ENCODE data around the gene ARHGAP4.

- TF ChIP-seq, protein P1, sequence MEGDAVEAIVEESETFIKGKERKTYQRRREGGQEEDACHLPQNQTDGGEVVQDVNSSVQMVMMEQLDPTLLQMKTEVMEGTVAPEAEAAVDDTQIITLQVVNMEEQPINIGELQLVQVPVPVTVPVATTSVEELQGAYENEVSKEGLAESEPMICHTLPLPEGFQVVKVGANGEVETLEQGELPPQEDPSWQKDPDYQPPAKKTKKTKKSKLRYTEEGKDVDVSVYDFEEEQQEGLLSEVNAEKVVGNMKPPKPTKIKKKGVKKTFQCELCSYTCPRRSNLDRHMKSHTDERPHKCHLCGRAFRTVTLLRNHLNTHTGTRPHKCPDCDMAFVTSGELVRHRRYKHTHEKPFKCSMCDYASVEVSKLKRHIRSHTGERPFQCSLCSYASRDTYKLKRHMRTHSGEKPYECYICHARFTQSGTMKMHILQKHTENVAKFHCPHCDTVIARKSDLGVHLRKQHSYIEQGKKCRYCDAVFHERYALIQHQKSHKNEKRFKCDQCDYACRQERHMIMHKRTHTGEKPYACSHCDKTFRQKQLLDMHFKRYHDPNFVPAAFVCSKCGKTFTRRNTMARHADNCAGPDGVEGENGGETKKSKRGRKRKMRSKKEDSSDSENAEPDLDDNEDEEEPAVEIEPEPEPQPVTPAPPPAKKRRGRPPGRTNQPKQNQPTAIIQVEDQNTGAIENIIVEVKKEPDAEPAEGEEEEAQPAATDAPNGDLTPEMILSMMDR (IDR thresholded peaks at IDR 0.05), result no peak
- TF ChIP-seq EP300 (IDR thresholded peaks at IDR 0.05), result no peak
These were observed 24.1 kb upstream of the ARHGAP4 start for GRCh38 chrX:153950127-153950526.
